Measurements from ENCODE around the gene SNX3.

Gene SNX3

GRCh38 chr6:108287373-108287772, 26.5 kb upstream of the SNX3 start:
- Mint-ChIP-seq H3K9me3 (no peaks in the 10 kb centered on the region), H3K27ac (no peak overlapping the region), H3K27me3 (ENCODE audit: low read depth, poor library complexity) (peaks cover 5% of the 10 kb centered on the region), H3K4me3 (no peak overlapping the region), H3K4me1 (no peaks in the 10 kb centered on the region), H3K36me3 (ENCODE audit: low read depth) (no peaks in the 10 kb centered on the region)
- TF ChIP-seq CTCF (IDR thresholded peaks at IDR 0.05) = no peak
- DNase-seq = no peak

- Mint-ChIP-seq H3K4me1 (no peaks in the 10 kb centered on the region), H3K9me3 (no peaks in the 10 kb centered on the region), H3K4me3 (no peak overlapping the region), H3K27me3 (ENCODE audit: low read depth, poor library complexity) (peaks cover 5% of the 10 kb centered on the region), H3K27ac (no peak overlapping the region), H3K36me3 (ENCODE audit: low read depth) (no peaks in the 10 kb centered on the region)
- TF ChIP-seq CTCF (IDR thresholded peaks at IDR 0.05) = no peak
- no peak for DNase-seq
Measured at GRCh38 chr6:108286366-108286765, 25.5 kb upstream of the SNX3 start.

- Mint-ChIP-seq H3K27ac (no peak overlapping the region), H3K4me3 (no peak overlapping the region), H3K4me1 (no peaks in the 10 kb centered on the region), H3K27me3 (ENCODE audit: low read depth, poor library complexity) (peaks cover 2% of the 10 kb centered on the region), H3K9me3 (no peaks in the 10 kb centered on the region), H3K36me3 (ENCODE audit: low read depth) (no peaks in the 10 kb centered on the region)
- no peak for DNase-seq
- TF ChIP-seq CTCF (IDR thresholded peaks at IDR 0.05) = no peak
Measured at GRCh38 chr6:108285381-108285780, 24.5 kb upstream of the SNX3 start.

GRCh38 chr6:108277831-108278230, 17.0 kb upstream of the SNX3 start:
- TF ChIP-seq CTCF (IDR thresholded peaks at IDR 0.05) = no peak
- no peaks in the 10 kb centered on the region for H3K9me3 Mint-ChIP-seq
- DNase-seq = no peak

GRCh38 chr6:108277295-108277694, 16.5 kb upstream of the SNX3 start:
- no peak for DNase-seq
- Mint-ChIP-seq H3K9me3 (no peaks in the 10 kb centered on the region), H3K4me1 (peaks cover 5% of the 10 kb centered on the region), H3K27me3 (ENCODE audit: low read depth, poor library complexity) (peaks cover 3% of the 10 kb centered on the region), H3K36me3 (ENCODE audit: low read depth) (no peaks in the 10 kb centered on the region), H3K27ac (no peak overlapping the region), H3K4me3 (no peak overlapping the region)
- no peak for TF ChIP-seq CTCF (IDR thresholded peaks at IDR 0.05)

More at GRCh38 chr6:108277831-108278230, 17.0 kb upstream of the SNX3 start:
- Mint-ChIP-seq H3K4me3 (no peak overlapping the region), H3K27ac (no peak overlapping the region), H3K4me1 (peaks cover 5% of the 10 kb centered on the region), H3K36me3 (ENCODE audit: low read depth) (no peaks in the 10 kb centered on the region), H3K27me3 (ENCODE audit: low read depth, poor library complexity) (peaks cover 3% of the 10 kb centered on the region)

GRCh38 chr6:108275976-108276375, 15.1 kb upstream of the SNX3 start:
- Mint-ChIP-seq H3K27ac (no peak overlapping the region), H3K27me3 (ENCODE audit: low read depth, poor library complexity) (peaks cover 3% of the 10 kb centered on the region), H3K9me3 (peaks cover 5% of the 10 kb centered on the region), H3K4me1 (peaks cover 5% of the 10 kb centered on the region), H3K4me3 (no peak overlapping the region), H3K36me3 (ENCODE audit: low read depth) (no peaks in the 10 kb centered on the region)
- DNase-seq = no peak
- no peak for TF ChIP-seq CTCF (IDR thresholded peaks at IDR 0.05)

Data from nephron progenitor cell (in vitro differentiated cells).